ENCODE data around the gene OLFM1.

- TF ChIP-seq CTCF (IDR thresholded peaks at IDR 0.05; ENCODE audit: insufficient read depth, low read depth, low read length) (no peak), EZH2 (IDR thresholded peaks at IDR 0.05; ENCODE audit: insufficient read depth, low read length) (no peak)
Observed at GRCh38 chr9:135038331-135038730, 49.1 kb upstream of the OLFM1 start.

Measured in astrocyte (in vitro differentiated cells and primary cell).